GM19372 (cell line): Measurements from ENCODE around the gene RELT.

Source experiments
- ATAC-seq: cut with Tn5 transposase; IDR thresholded peaks from one replicate; pipeline ENCODE4 v1.9.1; 2021; ENCODE audit warnings: mild to moderate bottlenecking, low read depth, moderate library complexity; ENCODE audit not compliant: unreplicated experiment

Gene RELT, protein sequence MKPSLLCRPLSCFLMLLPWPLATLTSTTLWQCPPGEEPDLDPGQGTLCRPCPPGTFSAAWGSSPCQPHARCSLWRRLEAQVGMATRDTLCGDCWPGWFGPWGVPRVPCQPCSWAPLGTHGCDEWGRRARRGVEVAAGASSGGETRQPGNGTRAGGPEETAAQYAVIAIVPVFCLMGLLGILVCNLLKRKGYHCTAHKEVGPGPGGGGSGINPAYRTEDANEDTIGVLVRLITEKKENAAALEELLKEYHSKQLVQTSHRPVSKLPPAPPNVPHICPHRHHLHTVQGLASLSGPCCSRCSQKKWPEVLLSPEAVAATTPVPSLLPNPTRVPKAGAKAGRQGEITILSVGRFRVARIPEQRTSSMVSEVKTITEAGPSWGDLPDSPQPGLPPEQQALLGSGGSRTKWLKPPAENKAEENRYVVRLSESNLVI

DNA sequence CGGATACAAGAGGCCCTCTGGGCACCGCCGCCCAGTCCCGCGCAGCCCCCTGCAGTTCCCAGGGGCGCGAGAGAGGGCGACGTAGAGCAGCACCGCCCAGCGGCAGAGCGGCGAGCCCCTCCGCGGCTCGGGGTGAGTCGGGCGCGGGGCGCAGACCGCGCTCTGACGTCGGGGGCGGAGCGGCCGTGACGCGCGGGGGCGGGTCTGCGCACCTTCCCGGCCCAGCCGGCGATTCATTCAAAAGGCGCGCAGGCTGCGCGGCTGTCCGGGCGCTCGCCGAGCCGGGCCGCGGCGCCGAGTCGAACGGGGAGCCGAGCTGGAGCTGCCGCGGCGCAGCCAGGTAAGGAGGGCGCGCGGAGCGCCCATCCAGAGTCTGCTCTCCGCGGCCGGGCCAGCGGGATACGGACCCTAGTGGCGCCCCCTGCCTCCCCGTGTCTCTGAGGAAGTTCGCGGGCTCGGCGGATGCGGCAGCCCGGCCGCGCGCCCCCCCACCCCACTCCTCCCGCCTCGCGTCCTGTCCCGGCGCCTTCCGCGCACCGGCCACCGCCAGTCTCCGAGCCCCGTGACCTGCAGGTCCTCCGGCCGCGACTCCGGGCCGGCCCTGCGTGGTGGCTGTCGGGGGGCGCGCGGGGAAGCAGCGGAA, at the start of gene RELT:
TSS of gene RELT (plus strand) at position 240 of the 643 bp plus-strand sequence. CDS start 12,738 bp downstream, outside the sequence.
- ATAC-seq = peak; percentile 77

- no peak for ATAC-seq
Observed at GRCh38 chr11:73326929-73327811, 49.0 kb upstream of the RELT start.

GRCh38 chr11:73327812-73328364, 48.3 kb upstream of the RELT start:
- ATAC-seq = no peak

DNA sequence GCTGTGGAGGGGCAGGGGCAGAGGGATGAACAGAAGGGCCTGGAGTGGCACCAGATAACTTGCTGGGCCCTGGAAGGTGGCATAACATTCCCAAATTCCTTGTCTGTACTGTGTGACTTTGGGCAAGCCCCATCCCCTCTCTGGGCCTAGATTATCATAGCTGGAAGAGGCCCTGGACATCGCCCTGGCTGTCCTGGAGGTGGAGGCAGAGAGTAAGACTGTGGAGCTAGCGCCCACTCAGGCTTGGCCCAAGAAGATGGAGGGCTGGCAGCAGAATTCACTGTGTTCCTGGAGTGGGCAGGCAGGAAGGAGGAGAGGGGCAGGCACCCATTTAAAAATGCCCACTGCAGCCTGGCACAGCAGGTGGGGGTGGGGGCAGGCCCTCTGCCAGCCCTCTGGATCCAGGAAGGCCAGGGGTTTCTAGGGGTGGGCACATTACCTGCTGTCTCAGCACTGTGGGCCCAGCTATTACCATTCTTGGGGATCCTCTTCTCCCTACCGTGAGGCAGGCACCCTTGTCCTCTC, 45.6 kb upstream of the RELT start:
- no peak for ATAC-seq

DNA sequence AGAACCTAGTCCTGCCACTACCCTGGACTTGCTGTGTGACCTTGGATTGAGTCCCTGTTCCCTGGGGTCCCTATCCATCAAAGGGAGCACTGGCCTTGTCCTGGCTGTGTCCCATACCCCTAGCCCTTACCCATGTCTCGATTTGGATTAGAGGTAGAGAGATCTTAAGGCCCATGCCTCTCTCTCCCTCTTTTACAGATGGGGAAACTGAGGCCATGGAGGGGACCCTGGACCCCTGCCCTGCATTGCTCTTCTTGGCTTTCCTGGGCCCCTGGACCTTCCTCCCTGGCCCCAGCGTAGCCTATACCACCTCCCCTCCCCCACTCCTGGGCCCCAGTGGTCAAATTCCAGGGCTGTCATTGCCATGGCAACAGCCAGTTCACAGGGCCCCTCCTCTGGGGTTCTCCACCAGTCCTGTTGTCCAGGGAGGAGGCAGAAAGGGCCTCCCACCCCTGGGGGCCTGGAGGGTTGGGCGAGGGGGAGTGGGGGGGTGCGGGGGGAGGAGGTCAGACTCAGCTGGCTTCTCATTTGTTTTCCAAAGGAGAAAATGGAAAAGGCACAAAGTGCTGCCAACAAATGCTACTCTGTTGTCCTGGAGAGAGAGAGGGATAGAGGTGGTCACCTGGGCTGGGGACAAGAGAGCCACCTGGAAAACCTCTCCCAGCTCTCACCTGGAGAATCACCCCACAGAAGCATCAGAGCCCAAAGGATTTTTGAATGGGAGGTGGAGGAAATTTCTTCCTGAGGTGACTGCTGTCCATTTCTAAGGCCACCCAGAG, 44.9 kb upstream of the RELT start:
- ATAC-seq = no peak

DNA sequence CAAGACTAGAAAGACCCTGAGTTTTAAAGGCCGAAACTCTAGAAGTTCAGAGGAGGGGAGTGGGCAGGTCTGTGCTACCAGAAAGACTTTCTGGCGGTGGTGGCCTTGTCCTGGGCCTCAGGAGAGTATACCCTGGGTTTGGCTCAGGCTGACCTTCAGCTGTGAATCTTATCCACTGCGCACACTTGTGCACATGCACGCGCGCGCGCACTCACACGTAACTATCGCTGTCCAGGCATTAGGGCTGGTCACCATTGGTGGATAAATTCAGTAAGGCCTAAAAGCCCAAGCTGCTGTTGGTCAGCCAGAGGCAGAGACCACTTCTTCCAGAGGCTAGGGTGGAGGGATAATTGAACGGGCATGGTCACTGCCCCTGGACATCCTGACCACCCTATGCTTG, 43.0 kb upstream of the RELT start:
- ATAC-seq = no peak

GRCh38 chr11:73333640-73334383, 42.4 kb upstream of the RELT start:
- ATAC-seq = no peak

GRCh38 chr11:73334384-73335203, 41.6 kb upstream of the RELT start:
- ATAC-seq = no peak

GRCh38 chr11:73335204-73335923, 40.8 kb upstream of the RELT start:
- ATAC-seq = no peak

DNA sequence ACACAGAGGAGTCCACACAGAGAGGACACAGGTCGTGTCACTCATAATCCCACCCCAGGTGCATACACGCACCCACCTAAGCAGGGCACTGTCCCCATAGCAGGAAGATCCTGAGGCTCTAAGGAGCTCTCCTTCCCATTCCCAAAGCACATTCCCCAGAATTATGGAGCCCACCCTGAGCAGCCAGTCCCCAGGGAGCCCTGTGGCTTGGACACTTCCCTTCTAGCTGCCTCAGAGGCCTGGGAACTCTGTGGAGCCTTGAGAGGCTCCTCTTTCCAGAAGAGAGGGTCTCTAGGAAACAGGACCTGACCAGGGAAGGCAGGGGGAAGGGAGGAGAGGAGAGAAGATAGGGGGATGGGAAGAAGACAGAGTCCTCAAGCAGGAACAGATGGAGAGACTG, 38.4 kb upstream of the RELT start:
- no peak for ATAC-seq

DNA sequence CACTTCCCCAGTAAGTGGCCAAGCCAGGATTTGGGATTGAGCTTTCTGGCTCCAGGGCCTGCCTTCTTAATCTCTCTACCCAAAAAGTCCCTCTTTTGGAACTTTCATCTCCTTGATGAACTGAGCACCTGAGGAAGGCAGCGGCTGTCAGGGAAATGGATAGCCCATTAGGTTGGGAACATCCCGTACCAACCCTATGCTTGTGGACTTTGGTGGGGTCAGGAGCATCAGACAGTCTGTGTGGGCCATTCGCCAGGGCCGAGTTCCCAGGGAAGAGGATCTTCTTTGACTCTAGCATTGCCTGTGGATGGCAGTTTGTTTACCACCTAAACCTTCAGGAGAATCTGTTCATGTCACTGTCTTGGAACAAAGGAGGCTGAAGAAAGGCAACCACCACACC, 37.9 kb upstream of the RELT start:
- no peak for ATAC-seq

DNA sequence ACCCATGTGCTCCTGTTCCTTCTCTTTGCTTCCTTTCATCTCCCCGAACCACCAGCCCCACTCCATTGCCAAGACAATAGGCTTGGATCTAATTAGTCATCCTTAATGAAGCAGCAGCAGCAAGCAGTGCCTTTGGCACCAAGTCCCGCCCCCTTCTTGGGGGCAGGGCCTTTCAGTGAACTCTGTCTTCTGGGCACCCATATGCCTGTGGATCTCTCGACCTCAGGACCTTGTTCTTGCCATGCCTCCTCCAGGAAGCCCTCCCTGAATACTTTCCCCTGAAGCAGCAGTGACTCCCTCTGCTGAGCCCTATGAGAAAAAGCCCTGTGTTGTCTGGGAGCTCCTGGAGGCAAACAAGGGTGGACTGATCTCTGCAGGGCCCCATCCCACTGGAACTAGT, 36.0 kb upstream of the RELT start:
- no peak for ATAC-seq

DNA sequence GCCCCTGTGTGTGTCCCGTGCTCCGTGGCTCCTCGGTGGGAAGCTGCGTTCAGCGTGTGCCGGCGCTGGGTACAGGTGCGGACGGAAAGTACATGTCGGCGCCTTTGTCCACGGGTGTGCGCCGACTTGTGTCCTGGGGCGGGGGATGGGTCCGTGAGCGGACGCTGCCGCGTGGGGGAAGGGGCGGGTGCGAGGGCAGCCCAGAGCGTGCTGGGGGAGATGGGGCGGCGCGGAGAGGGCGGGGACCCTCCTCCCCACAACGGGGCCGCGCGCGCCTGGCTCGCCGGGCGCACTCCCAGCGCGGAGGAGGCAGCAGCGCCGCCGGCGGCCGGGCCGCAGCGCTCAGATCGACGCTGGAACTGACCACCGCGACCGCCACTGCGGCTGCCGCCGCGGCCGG, 33.6 kb upstream of the RELT start:
- no peak for ATAC-seq

DNA sequence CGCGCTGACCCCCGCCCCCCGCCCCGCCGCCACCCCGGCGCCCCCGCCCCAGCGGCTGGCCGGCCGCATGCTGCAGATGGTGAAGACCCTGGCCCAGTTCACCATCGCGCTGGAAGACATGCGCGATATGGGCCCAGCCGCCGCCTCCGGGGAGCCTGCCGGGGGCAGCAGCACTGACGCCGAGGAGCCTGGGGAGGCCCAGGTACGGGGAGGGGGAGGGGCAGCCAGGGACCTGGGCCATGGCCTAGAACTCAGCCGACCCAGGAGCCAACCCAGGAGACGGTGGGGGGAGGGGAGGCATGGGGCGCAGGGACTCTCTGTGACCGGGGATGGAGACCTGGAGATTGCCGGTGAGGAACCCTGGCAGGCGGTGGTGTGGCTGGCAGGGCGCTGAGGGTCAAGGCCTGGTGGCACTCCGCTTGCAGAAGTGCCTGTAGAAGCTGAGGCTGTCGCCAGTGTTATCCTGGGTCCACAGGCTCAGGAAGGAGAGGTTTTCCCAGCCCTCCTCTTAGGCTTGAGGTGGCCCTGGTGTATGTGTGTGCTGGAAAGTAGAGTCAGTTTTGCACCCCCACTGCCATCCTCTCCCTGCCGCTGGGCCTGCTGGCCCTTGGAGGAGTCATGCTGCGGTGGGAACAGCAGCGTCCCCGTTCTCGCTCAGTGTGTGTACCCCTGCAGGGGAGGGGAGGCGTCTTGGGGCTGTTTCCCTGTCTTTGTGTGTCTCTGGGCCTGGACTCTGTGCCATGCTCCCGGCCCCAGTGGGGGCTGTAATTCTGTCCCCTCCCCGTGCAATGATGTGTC, 32.9 kb upstream of the RELT start:
- no peak for ATAC-seq

DNA sequence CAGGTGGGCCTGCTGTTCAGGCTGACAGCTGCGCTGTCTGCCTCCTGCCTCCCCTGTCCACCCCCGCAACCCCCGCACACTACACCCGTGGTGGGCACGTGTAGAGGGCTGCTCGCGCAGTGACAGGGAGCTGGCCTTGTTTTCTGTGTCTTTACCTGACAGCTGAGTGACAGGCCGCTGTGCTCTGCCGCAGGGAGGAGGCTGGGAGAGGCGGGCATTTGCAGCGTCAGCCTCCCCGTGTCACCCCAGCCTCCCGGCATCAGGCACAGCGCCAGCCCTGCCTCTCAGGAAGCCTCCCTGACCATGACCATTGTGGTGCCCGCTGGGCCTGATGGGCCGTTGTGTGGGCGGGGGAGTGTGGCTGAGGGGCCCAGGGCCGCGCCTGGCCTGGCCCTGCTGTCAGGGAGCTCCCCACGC, 32.0 kb upstream of the RELT start:
- ATAC-seq = no peak

DNA sequence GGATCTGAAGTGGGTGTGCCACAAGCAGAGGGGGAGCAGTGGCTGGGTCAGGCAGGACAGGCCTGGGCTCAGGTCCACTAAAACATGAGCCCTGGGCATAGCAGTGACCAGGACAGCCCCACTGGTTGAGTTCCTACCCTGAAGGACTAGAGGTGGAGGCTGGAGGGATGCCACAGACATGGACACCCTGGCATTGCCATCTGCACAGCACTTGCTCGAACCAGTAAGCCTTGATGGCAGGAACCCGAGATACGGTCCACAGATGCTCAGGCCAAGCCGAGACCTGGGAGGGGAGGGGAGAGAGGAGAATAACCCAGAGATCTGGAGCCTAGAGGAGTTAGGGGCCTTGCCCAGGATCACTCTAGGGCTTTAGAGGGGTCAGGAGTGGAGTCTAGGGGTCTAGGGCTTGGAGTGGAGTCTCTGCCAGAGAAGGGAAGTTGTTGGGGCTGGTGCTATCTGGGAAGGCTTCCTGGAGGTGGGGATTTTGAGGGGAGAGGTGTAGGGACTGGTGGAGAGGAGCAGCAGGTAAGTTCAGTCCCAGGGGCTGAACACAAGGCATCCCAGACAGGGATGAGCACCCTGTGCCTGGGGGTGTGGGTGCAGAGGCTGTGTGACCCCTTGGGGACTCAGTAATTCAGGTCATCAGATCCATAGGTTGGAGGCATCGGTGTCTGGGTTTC, 30.6 kb upstream of the RELT start:
- ATAC-seq = no peak
